ENCODE results near the gene HS3ST4. TPM values are rescaled to one million over a fixed set of nuclear protein-coding genes. Genes with fewer than 3 reads are reported as not detected.
A peak's percentile ranks its signal among the peaks of the same experiment; 100 is the strongest.

The HS3ST4 gene
- total and polyA plus RNA-seq, 2 of the 8 experiments (the other 6 are each of a cell fraction or from before 2014, with no cell fraction given) = 1.9 to 3.3 TPM

- Histone ChIP-seq H3K56ac (replicated peaks; ENCODE audit: insufficient read length, low read depth, low read length) (no peak overlapping the region), H4K8ac (ENCODE audit: extremely low read depth, insufficient read depth, low read length) (no peak overlapping the region), H3K4me3 (ENCODE audit: extremely low read depth in 1 of 4, insufficient read depth in 2 of 4, low read depth in 3 of 4, low read length in 4 of 4) (no peak overlapping the region), H3K9ac (replicated peaks in 1 of 4; ENCODE audit: extremely low read depth in 1 of 4, low read depth in 3 of 4, low read length in 3 of 4) (no peak overlapping the region), H3K79me1 (ENCODE audit: low read depth, low read length) (no peaks in the 10 kb centered on the region), H3K14ac (ENCODE audit: insufficient read length) (no peak overlapping the region), H2BK12ac (ENCODE audit: low read depth, low read length) (no peak overlapping the region), H3K4me2 (ENCODE audit: insufficient read depth in 1 of 2, low read depth in 2 of 2, low read length in 2 of 2) (no peak overlapping the region), H3K18ac (ENCODE audit: extremely low read depth, low read length) (no peak overlapping the region), H2AK5ac (ENCODE audit: low read depth, low read length) (no peak overlapping the region), H3K79me2 (ENCODE audit: control insufficient read depth in 1 of 2, insufficient read depth in 2 of 2, low read length in 2 of 2) (no peaks in the 10 kb centered on the region), H3K23me2 (ENCODE audit: low read depth, low read length) (no peaks in the 10 kb centered on the region; the same call in 1 of the 2 replicates), H2BK5ac (ENCODE audit: low read depth, low read length) (no peak overlapping the region), H2AFZ (ENCODE audit: low read length) (no peak overlapping the region), H4K91ac (replicated peaks; ENCODE audit: insufficient read length, low read length) (no peak overlapping the region), H3K36me3 (ENCODE audit: control insufficient read depth in 2 of 4, insufficient read depth in 4 of 4, low read length in 3 of 4) (no peaks in the 10 kb centered on the region), H3K4me1 (replicated peaks in 1 of 4; ENCODE audit: control insufficient read depth in 3 of 4, insufficient read depth in 4 of 4, low read length in 3 of 4) (peaks cover 0 to 5% (median 0%) of the 10 kb centered on the region in 4 experiments; a peak in 1 of 7 replicates), H3K4ac (replicated peaks; ENCODE audit: insufficient read length, low read depth, low read length) (no peak overlapping the region), H3K27ac (ENCODE audit: low read depth, low read length) (no peak overlapping the region), H2BK20ac (ENCODE audit: low read length) (no peak overlapping the region), H4K20me1 (replicated peaks in 1 of 2; ENCODE audit: control insufficient read depth in 1 of 2, insufficient read depth in 2 of 2, low read length in 2 of 2) (peaks cover 0 to 2% of the 10 kb centered on the region in 2 experiments), H3K27me3 (replicated peaks in 1 of 4; ENCODE audit: control insufficient read depth in 3 of 4, extremely low read depth in 1 of 4, insufficient read depth in 3 of 4, low read length in 3 of 4) (no peaks in the 10 kb centered on the region), H3K23ac (ENCODE audit: insufficient read length) (no peak overlapping the region), H4K5ac (ENCODE audit: insufficient read length, low read depth, low read length) (no peak overlapping the region), H2BK120ac (replicated peaks; ENCODE audit: low read depth, low read length) (no peak overlapping the region), H2BK15ac (ENCODE audit: low read length) (peak overlapping the region; percentile 32; the same call in 1 of the 2 replicates), H3K9me3 (ENCODE audit: insufficient read depth in 2 of 2, low read depth in 1 of 2, low read length in 1 of 2) (no peaks in the 10 kb centered on the region)
- FAIRE-seq = no peak
- ChIA-PET POLR2A (ENCODE audit: partially characterized antibody) (interaction anchor here (1.5 kb wide), 1 partner anchor 43 kb away, joined by 3 read pairs; no protein-coding TSS in a partner anchor), CTCF (ENCODE audit: partially characterized antibody) (interaction anchor here (1.4 kb wide), 1 partner anchor 14 kb away, joined by 3 read pairs; no protein-coding TSS in a partner anchor)
- no peak for DNase-seq (ENCODE audit: low read depth in 1 of 2, low spot score in 2 of 2)
- WGBS, 2 experiments (ENCODE audit: extremely low coverage in 1 of 2, insufficient coverage in 1 of 2, insufficient read length in 1 of 2, insufficient replicate concordance in 2 of 2, low coverage in 1 of 2, low lambda C conversion rate in 2 of 2, missing lambda C conversion rate in 1 of 2) = 98% methylated on average over 5 of the region's 5 CpGs; no CpG with 5 or more reads in 1 of the 2 experiments
These were observed 204.7 kb downstream of the HS3ST4 start for GRCh38 chr16:25896411-25896810.
